GM23338 (cell line): Measurements from ENCODE around the gene MYO16. TPM values are rescaled to one million over a fixed set of nuclear protein-coding genes. Genes with fewer than 3 reads are reported as not detected.

ENCODE experiments used
- ATAC-seq: fragments of 200-7000 bp; cut with Tn5 transposase; 3 replicates; pipeline ENCODE4 v1.9.1; 2020
- DNase-seq: peaks from one replicate; pipeline ENCODE4 v3.0.0-alpha.2; 2015; ENCODE audit warnings: low spot score
- H2AFZ ChIP-seq: fragments of 200-600 bp; sonication (generic); 2 replicates; pipeline ENCODE4 v1.8.0; 2016; ENCODE audit warnings: antibody characterized with exemption, mild to moderate bottlenecking, moderate library complexity
- H3F3A ChIP-seq: fragments of 200-600 bp; sonication (generic); replicated peaks from 2 replicates; pipeline ENCODE4 v1.8.0; 2017; ENCODE audit warnings: antibody characterized with exemption, mixed run types, low read depth
- H3K27ac ChIP-seq: fragments of 200-600 bp; sonication (generic); 2 replicates; pipeline ENCODE4 v1.6.1; 2016; ENCODE audit warnings: low read depth
- H3K27me3 ChIP-seq: fragments of 200-600 bp; sonication (generic); 2 replicates; pipeline ENCODE4 v1.8.0; 2016; ENCODE audit warnings: mild to moderate bottlenecking, mixed run types, moderate library complexity; ENCODE audit not compliant: insufficient read depth
- H3K36me3 ChIP-seq: fragments of 200-600 bp; sonication (generic); 2 replicates; pipeline ENCODE4 v1.8.0; 2016; ENCODE audit warnings: mild to moderate bottlenecking; ENCODE audit not compliant: insufficient read depth
- H3K4me1 ChIP-seq: fragments of 200-600 bp; sonication (generic); 2 replicates; pipeline ENCODE4 v1.8.0; 2016; ENCODE audit warnings: mild to moderate bottlenecking, moderate library complexity; ENCODE audit not compliant: insufficient read depth
- H3K4me2 ChIP-seq: fragments of 200-600 bp; sonication (generic); 2 replicates; pipeline ENCODE4 v1.7.1; 2017; ENCODE audit warnings: mixed run types
- H3K4me3 ChIP-seq: fragments of 200-600 bp; sonication (generic); 2 replicates; pipeline ENCODE4 v1.6.1; 2016; ENCODE audit warnings: mixed run types
- H3K79me2 ChIP-seq: fragments of 200-600 bp; sonication (generic); replicated peaks from 2 replicates; pipeline ENCODE4 v1.8.0; 2017; ENCODE audit warnings: mild to moderate bottlenecking; ENCODE audit not compliant: insufficient read depth
- H3K9me2 ChIP-seq: fragments of 200-600 bp; sonication (generic); 2 replicates; pipeline ENCODE4 v1.8.0; 2017; ENCODE audit not compliant: insufficient read depth
- H4K20me1 ChIP-seq: fragments of 200-600 bp; sonication (generic); replicated peaks from 2 replicates; pipeline ENCODE4 v1.8.0; 2017; ENCODE audit warnings: mild to moderate bottlenecking; ENCODE audit not compliant: insufficient read depth
- H3K27ac Mint-ChIP-seq: 2 replicates; pipeline ENCODE4 v1.8.0; 2020; ENCODE audit warnings: inconsistent platforms, mild to moderate bottlenecking, moderate library complexity, mixed read lengths
- H3K27me3 Mint-ChIP-seq: 3 replicates; pipeline ENCODE4 v1.8.0; 2022; ENCODE audit warnings: low read depth, mild to moderate bottlenecking, moderate library complexity, mixed read lengths, inconsistent platforms; ENCODE audit not compliant: insufficient read depth, poor library complexity
- H3K36me3 Mint-ChIP-seq: 3 replicates; pipeline ENCODE4 v1.8.0; 2021; ENCODE audit warnings: low read depth, mild to moderate bottlenecking, inconsistent platforms, moderate library complexity, mixed read lengths
- H3K4me1 Mint-ChIP-seq: 3 replicates; pipeline ENCODE4 v1.8.0; 2020; ENCODE audit warnings: mild to moderate bottlenecking, inconsistent platforms, mixed read lengths
- H3K4me3 Mint-ChIP-seq: 3 replicates; pipeline ENCODE4 v1.8.0; 2021; ENCODE audit warnings: moderate library complexity, mild to moderate bottlenecking, inconsistent platforms, mixed read lengths
- H3K9me3 Mint-ChIP-seq: 3 replicates; pipeline ENCODE4 v1.8.0; 2020; ENCODE audit warnings: moderate library complexity, mild to moderate bottlenecking, inconsistent platforms, mixed read lengths
- CREB1 ChIP-seq: fragments of 250-450 bp; sonication (Bioruptor Pico); IDR thresholded peaks from 2 replicates; pipeline ENCODE4 v1.5.0; 2020; ENCODE audit warnings: low read depth, mild to moderate bottlenecking, moderate library complexity
- CTCF ChIP-seq, 2 experiments: fragments of 200-600 bp in 1 of 2; sonication (generic) in 1 of 2; conservative IDR thresholded peaks; 2 replicates each; pipeline versions ENCODE4 v1.5.1 to v1.6.1; 2016 to 2017; ENCODE audit warnings: antibody characterized with exemption in 2 of 2, low read depth in 2 of 2, mild to moderate bottlenecking in 2 of 2, moderate library complexity in 1 of 2
- ETS1 ChIP-seq: IDR thresholded peaks from 2 replicates; pipeline ENCODE4 v1.6.1; 2016; ENCODE audit warnings: antibody characterized with exemption
- EZH2phosphoT487 ChIP-seq: fragments of 200-600 bp; sonication (generic); IDR thresholded peaks from one replicate; pipeline ENCODE4 v1.8.1; 2018; ENCODE audit warnings: antibody characterized with exemption; ENCODE audit not compliant: unreplicated experiment
- NANOG ChIP-seq: IDR thresholded peaks from 2 replicates; pipeline ENCODE4 v1.6.1; 2016; ENCODE audit warnings: antibody characterized with exemption, borderline replicate concordance
- POLR2AphosphoS5 ChIP-seq: IDR thresholded peaks from 2 replicates; pipeline ENCODE4 v1.6.1; 2016; ENCODE audit warnings: antibody characterized with exemption, low read depth
- STAT1 ChIP-seq: IDR thresholded peaks from one replicate; pipeline ENCODE4 v1.6.1; 2016; ENCODE audit warnings: antibody characterized with exemption; ENCODE audit not compliant: unreplicated experiment
- ZNF114 ChIP-seq: fragments of 250-450 bp; sonication (Bioruptor Pico); IDR thresholded peaks from 2 replicates; pipeline ENCODE4 v1.5.0; 2020; ENCODE audit warnings: mild to moderate bottlenecking, moderate library complexity
- ZNF462 ChIP-seq: fragments of 250-450 bp; sonication (Bioruptor Pico); IDR thresholded peaks from 2 replicates; pipeline ENCODE4 v1.5.0; 2020; ENCODE audit warnings: mild to moderate bottlenecking, moderate library complexity
- polyA plus RNA-seq: library from polyadenylated mRNA; unstranded; fragments of >200 nt; fragmentation: Nextera tagmentation; extraction: Ambion mirVana; gene quantifications from 2 replicates; pipeline ENCODE4 v1.2.1, GENCODE V29; 2016
- total RNA-seq: library from RNA; depleted of rRNA; stranded (reverse); fragments of >200 nt; shearing (Covaris generic); gene quantifications from 2 replicates; pipeline ENCODE4 v1.2.3, GENCODE V29; 2014
- TF ChIP-seq, protein P1 (sequence below): IDR thresholded peaks from one replicate; pipeline ENCODE4 v1.6.1; 2018; ENCODE audit warnings: antibody characterized with exemption; ENCODE audit not compliant: unreplicated experiment

Gene MYO16
- total and polyA plus RNA-seq, 2 experiments from 2014 or later: 0.10 to 0.13 TPM

DNA sequence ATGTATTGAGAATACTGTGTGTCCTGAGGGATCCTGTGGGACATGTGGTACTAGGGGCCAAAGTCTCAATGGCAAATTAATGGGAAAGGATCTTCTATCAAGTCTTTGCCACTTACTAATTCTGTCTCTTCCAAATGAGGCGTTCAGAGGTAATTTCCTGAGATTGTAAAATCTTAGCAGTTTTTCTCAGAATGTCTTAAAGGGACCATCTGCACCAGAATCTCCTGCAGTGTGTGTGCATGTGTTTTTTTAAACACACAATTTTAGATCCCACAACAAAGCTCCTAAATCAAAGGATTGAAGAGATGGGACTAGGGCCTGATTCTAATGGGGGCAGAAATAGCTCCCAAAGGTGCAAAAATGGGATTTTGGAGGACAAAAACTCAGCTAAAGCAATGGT is 78.2 kb downstream of the MYO16 start (continued):
- no peak for TF ChIP-seq ZNF462 (CRISPR knock-in tag)
- TF ChIP-seq CTCF (conservative IDR thresholded peaks at IDR 0.05; ENCODE audit: low read depth in 2 of 2): no peak
- no peak for TF ChIP-seq ZNF114 (CRISPR knock-in tag)
- no peak for TF ChIP-seq STAT1
- no peak for TF ChIP-seq EZH2phosphoT487
- TF ChIP-seq CREB1: no peak
- TF ChIP-seq ETS1: no peak

DNA sequence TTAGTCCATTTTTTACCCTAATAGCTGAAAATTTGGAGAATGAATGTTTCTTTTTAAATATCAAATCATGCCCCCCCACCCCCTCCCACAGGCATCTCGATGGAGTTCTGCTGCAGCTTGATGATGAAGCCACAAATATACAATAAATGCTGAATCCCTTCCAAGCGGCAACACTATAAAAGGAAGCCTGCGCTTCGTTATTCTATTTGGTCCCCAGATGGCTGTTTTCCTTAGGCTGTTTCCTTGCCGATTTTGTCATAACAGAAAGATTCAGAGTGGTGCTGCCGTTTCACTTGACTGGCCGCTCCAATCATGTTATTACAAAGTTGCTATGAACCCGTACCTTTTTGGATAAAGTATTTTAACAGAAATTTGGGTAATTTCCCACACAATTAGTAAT is 79.5 kb downstream of the MYO16 start:
- H3F3A ChIP-seq: no peaks in the 10 kb centered on the region
- DNase-seq (no peak), ATAC-seq (no peak)
- H2AFZ ChIP-seq: no peak overlapping the region
- H3K4me3 Mint-ChIP-seq: no peak overlapping the region
- no peaks in the 10 kb centered on the region for H4K20me1 ChIP-seq
- H3K9me3 Mint-ChIP-seq: no peaks in the 10 kb centered on the region
- no peaks in the 10 kb centered on the region for H3K4me1 Mint-ChIP-seq
- no peaks in the 10 kb centered on the region for H3K36me3 ChIP-seq
- H3K27ac Mint-ChIP-seq: no peak overlapping the region
- no peaks in the 10 kb centered on the region for H3K27me3 Mint-ChIP-seq
- no peaks in the 10 kb centered on the region for H3K4me1 ChIP-seq
- no peaks in the 10 kb centered on the region for H3K9me2 ChIP-seq
- H3K27ac ChIP-seq: no peak overlapping the region
- H3K36me3 Mint-ChIP-seq: no peaks in the 10 kb centered on the region
- H3K79me2 ChIP-seq: no peaks in the 10 kb centered on the region
- H3K27me3 ChIP-seq: no peaks in the 10 kb centered on the region
- H3K4me3 ChIP-seq: no peak overlapping the region
- no peak overlapping the region for H3K4me2 ChIP-seq
- no peak for TF ChIP-seq EZH2phosphoT487
- TF ChIP-seq, protein P1, sequence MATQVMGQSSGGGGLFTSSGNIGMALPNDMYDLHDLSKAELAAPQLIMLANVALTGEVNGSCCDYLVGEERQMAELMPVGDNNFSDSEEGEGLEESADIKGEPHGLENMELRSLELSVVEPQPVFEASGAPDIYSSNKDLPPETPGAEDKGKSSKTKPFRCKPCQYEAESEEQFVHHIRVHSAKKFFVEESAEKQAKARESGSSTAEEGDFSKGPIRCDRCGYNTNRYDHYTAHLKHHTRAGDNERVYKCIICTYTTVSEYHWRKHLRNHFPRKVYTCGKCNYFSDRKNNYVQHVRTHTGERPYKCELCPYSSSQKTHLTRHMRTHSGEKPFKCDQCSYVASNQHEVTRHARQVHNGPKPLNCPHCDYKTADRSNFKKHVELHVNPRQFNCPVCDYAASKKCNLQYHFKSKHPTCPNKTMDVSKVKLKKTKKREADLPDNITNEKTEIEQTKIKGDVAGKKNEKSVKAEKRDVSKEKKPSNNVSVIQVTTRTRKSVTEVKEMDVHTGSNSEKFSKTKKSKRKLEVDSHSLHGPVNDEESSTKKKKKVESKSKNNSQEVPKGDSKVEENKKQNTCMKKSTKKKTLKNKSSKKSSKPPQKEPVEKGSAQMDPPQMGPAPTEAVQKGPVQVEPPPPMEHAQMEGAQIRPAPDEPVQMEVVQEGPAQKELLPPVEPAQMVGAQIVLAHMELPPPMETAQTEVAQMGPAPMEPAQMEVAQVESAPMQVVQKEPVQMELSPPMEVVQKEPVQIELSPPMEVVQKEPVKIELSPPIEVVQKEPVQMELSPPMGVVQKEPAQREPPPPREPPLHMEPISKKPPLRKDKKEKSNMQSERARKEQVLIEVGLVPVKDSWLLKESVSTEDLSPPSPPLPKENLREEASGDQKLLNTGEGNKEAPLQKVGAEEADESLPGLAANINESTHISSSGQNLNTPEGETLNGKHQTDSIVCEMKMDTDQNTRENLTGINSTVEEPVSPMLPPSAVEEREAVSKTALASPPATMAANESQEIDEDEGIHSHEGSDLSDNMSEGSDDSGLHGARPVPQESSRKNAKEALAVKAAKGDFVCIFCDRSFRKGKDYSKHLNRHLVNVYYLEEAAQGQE: no peak
- TF ChIP-seq POLR2AphosphoS5: no peak
- no peak for TF ChIP-seq NANOG
